Bronchial epithelial cell (primary cell): ENCODE measurements around the gene SNRNP40. TPM values are rescaled to one million over a fixed set of nuclear protein-coding genes. Genes with fewer than 3 reads are reported as not detected.

Experiments used
- DNase-seq: peaks from one replicate; pipeline ENCODE4 v3.0.0-alpha.2; 2010; ENCODE audit warnings: low read depth
- FAIRE-seq: peaks from 2 replicates; lab custom pipeline; 2011; peaks lifted over from hg19 to GRCh38; lab: Jason Lieb, UNC
- H3K27me3 ChIP-seq: 2 replicates; pipeline ENCODE4 v1.5.1; 2011; ENCODE audit warnings: low read length; ENCODE audit not compliant: control insufficient read depth, insufficient read depth
- H3K36me3 ChIP-seq: 2 replicates; pipeline ENCODE4 v1.5.1; 2011; ENCODE audit warnings: low read length; ENCODE audit not compliant: control insufficient read depth, insufficient read depth
- H3K4me3 ChIP-seq: 2 replicates; pipeline ENCODE4 v1.5.1; 2011; ENCODE audit warnings: mild to moderate bottlenecking, low read depth, low read length, control low read depth
- total RNA-seq: library from RNA; depleted of rRNA; stranded (reverse); fragments of >200 nt; gene quantifications from 2 replicates; pipeline ENCODE4 v1.2.1, GENCODE V29; 2014
- TF ChIP-seq, protein P1 (sequence below): IDR thresholded peaks from 2 replicates; pipeline ENCODE4 v1.5.1; 2011; ENCODE audit warnings: mild to moderate bottlenecking, moderate library complexity, low read length, control low read depth, inconsistent platforms; ENCODE audit not compliant: insufficient read depth, severe bottlenecking

Gene SNRNP40
- total RNA-seq, 1 donor from 2014 or later, result 142 TPM

DNA sequence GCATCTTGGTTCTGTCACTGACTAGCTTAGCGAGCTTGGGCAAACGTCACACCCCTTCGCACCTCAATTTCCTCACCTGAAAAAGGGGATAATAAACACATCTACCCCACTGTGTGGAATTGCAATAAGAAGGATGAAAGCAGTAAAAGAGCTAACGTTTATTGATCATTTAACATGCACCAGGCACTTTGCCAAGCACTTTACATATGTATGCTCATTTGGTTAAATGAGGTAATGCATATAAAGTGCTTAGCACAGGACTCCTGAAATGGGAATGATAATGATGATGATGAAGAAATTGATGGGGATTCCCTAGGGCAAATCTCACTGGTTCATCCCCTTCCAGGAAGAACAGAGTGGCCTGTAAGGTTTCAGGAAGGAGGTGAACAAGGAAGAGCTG lies 61.7 kb downstream of the SNRNP40 start:
- DNase-seq (no peak), FAIRE-seq (no peak)
- TF ChIP-seq, protein P1, sequence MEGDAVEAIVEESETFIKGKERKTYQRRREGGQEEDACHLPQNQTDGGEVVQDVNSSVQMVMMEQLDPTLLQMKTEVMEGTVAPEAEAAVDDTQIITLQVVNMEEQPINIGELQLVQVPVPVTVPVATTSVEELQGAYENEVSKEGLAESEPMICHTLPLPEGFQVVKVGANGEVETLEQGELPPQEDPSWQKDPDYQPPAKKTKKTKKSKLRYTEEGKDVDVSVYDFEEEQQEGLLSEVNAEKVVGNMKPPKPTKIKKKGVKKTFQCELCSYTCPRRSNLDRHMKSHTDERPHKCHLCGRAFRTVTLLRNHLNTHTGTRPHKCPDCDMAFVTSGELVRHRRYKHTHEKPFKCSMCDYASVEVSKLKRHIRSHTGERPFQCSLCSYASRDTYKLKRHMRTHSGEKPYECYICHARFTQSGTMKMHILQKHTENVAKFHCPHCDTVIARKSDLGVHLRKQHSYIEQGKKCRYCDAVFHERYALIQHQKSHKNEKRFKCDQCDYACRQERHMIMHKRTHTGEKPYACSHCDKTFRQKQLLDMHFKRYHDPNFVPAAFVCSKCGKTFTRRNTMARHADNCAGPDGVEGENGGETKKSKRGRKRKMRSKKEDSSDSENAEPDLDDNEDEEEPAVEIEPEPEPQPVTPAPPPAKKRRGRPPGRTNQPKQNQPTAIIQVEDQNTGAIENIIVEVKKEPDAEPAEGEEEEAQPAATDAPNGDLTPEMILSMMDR, result no peak
- Histone ChIP-seq H3K4me3 (no peak overlapping the region), H3K36me3 (no peaks in the 10 kb centered on the region), H3K27me3 (peaks cover 17% of the 10 kb centered on the region)

DNA sequence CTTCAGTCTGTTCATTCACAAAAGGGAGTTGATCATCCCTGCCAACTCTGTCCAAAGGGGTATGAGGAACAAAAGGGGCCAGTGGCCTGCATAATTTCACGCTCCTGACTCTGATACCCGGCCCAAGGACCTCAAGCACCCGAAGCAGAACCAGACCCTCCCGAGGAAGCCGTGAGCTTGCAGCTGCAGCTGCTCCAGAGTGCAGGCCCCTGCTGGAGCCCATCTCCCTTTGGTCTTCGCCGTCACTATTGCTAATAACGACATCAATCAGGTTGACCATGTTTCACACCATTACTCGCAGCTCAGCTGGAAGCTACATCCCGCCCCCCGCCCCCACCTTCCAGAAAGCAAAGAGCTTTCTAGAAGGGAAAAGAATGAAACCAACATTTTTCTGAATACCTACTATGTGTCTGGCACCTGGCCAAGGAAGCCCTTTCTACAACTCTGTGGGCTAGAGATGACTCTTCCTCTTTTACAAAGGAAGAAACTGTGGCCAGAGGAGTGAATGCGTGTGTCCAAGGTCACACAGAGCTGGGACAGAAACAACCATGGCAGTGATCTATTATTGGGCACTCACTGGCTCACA lies 62.4 kb downstream of the SNRNP40 start:
- Histone ChIP-seq H3K36me3 (no peaks in the 10 kb centered on the region), H3K4me3 (no peak overlapping the region), H3K27me3 (peaks cover 17% of the 10 kb centered on the region)
- TF ChIP-seq, protein P1, result no peak
- FAIRE-seq (no peak), DNase-seq (no peak)

DNA sequence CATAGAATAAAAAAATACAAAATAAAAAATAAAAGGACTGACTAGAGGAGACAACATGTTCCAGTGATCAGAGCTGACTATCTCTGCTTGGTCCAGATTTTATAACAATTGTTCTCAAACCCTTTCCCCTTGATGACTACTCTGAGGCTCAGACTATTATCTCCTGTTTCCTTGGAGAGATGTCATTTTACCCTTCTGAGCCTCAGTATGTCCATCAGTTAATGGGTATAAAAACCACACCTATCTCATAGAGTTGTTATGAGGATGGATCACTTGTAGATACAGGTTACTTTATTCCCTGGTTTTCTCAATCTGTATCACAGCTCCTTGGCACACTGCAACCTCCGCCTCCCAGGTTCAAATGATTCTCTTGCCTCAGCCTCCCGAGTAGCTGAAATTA lies 63.9 kb downstream of the SNRNP40 start:
- no peaks in the 10 kb centered on the region for H3K36me3 ChIP-seq
- peaks cover 4% of the 10 kb centered on the region for H3K27me3 ChIP-seq
- TF ChIP-seq, protein P1, result no peak
- DNase-seq (no peak), FAIRE-seq (no peak)
- no peak overlapping the region for H3K4me3 ChIP-seq

DNA sequence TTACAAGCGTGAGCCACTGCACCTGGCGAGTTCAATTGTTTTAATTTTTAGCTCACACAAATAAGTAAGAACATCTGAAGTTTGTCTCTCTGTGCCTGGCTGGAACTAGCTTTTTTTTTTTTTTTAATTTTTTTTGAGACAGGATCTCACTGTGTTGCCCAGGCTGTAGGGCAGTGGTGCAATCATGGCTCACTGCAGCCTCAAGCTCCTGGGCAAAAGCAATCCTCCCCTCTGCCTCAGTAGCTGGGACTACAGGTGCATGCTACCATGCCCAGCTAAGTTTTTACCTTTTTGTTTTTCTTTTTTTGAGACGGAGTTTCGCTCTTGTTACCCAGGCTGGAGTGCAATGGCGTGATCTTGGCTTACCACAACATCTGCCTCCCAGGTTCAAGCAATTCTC lies 64.8 kb downstream of the SNRNP40 start:
- DNase-seq (no peak), FAIRE-seq (no peak)
- peaks cover 4% of the 10 kb centered on the region for H3K27me3 ChIP-seq
- H3K4me3 ChIP-seq, result no peak overlapping the region
- TF ChIP-seq, protein P1, result no peak
- no peaks in the 10 kb centered on the region for H3K36me3 ChIP-seq

DNA sequence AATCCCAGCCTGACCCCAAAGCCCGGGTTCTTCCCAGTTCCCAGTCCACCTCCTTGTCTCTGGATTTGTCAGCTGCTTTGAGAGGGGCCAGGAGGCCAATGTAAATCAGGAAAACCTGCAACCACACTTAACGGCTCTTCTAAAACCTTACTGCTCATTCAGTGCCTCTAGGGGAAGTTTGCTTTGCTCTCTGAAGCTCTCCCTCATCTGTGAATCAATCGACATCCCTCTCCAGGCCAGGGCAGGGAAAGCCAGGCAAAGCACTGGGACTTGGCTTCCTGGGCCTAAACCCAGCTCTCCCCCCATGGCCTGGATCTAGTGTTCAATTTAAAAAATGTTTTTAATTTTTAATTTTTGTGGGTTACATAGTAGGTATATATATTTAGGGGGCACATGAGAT lies 66.2 kb downstream of the SNRNP40 start:
- H3K36me3 ChIP-seq, result no peaks in the 10 kb centered on the region
- TF ChIP-seq, protein P1, result no peak
- no peak overlapping the region for H3K4me3 ChIP-seq
- FAIRE-seq (no peak), DNase-seq (no peak)
- no peaks in the 10 kb centered on the region for H3K27me3 ChIP-seq

DNA sequence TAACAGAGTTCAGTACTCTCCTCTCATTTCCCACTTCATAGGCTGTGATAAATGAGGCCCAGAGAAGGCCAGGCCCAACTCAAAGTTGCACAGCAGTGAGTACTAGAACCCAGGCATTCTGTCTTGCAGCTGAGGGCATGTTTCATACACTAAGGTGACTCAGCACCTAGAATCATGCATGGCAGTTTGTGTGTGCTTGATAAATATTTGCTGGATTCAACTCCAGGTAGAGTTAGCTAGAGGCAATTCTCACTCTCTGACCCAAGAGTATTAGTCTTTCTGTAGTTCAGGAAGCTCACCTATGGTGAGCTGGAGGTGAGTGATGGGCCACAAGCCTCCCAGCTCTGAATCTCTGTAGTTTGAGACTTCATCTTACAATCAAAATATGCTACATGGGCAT lies 67.6 kb downstream of the SNRNP40 start:
- Histone ChIP-seq H3K36me3 (no peaks in the 10 kb centered on the region), H3K4me3 (no peak overlapping the region), H3K27me3 (peaks cover 2% of the 10 kb centered on the region)
- DNase-seq, result peak; percentile 55
- peak; percentile 94 for FAIRE-seq
- TF ChIP-seq, protein P1, result no peak
